ENCODE data around the gene SNRNP35.

Gene SNRNP35

GRCh38 chr12:123465084-123465483 lies 7.1 kb downstream of the SNRNP35 start:
- no peak overlapping the region for H3K4me3 ChIP-seq (replicated peaks; ENCODE audit: low read depth, low read length)
- no peak for DNase-seq (ENCODE audit: low read depth)
- no peak for TF ChIP-seq CTCF (IDR thresholded peaks at IDR 0.05; ENCODE audit: low read length, missing control alignments)

- H3K4me3 ChIP-seq (replicated peaks; ENCODE audit: low read depth, low read length): no peak overlapping the region
- TF ChIP-seq CTCF (IDR thresholded peaks at IDR 0.05; ENCODE audit: low read length, missing control alignments): peak; percentile 2
- DNase-seq (ENCODE audit: low read depth): no peak
These were observed 10.8 kb downstream of the SNRNP35 start for GRCh38 chr12:123468786-123469185.

GRCh38 chr12:123469978-123470377 lies 12.0 kb downstream of the SNRNP35 start:
- no peak for DNase-seq (ENCODE audit: low read depth)
- H3K4me3 ChIP-seq (replicated peaks; ENCODE audit: low read depth, low read length): no peak overlapping the region
- no peak for TF ChIP-seq CTCF (IDR thresholded peaks at IDR 0.05; ENCODE audit: low read length, missing control alignments)

GRCh38 chr12:123471374-123472068 lies 13.6 kb downstream of the SNRNP35 start:
- TF ChIP-seq CTCF (IDR thresholded peaks at IDR 0.05; ENCODE audit: low read length, missing control alignments): no peak

GRCh38 chr12:123472438-123472849 lies 14.5 kb downstream of the SNRNP35 start:
- H3K4me3 ChIP-seq (replicated peaks; ENCODE audit: low read depth, low read length): no peak overlapping the region
- no peak for DNase-seq (ENCODE audit: low read depth)
- no peak for TF ChIP-seq CTCF (IDR thresholded peaks at IDR 0.05; ENCODE audit: low read length, missing control alignments)

More at GRCh38 chr12:123471374-123472068, 13.6 kb downstream of the SNRNP35 start:
- DNase-seq (ENCODE audit: low read depth): peak; percentile 82
- no peak overlapping the region for H3K4me3 ChIP-seq (replicated peaks; ENCODE audit: low read depth, low read length)

GRCh38 chr12:123474485-123475245 lies 16.7 kb downstream of the SNRNP35 start:
- H3K4me3 ChIP-seq (replicated peaks; ENCODE audit: low read depth, low read length): no peak overlapping the region
- TF ChIP-seq CTCF (IDR thresholded peaks at IDR 0.05; ENCODE audit: low read length, missing control alignments): no peak
- DNase-seq (ENCODE audit: low read depth): no peak

Measured in fibroblast of pulmonary artery (primary cell).